ENCODE results near the gene TULP4.

DNA sequence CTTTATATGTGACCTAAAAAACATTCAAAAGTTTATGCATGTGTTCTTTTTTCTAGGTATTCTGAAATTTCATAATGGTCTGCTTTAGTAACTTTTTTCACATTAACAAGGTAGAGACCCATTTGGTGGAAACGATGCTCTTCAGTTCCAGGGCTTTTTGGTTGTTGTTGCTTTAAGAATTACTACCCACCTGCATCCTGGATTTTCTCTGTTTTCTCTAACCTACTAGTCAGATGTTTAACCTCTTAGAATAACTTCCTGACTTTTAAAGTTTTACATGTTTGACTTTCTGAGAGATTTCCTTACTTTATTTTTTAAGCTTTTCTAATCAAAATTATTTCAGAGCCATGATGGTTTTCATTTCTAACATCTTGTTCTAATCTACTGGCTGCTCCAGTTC is 14.9 kb downstream of the TULP4 start:
- TF ChIP-seq SIN3A (conservative IDR thresholded peaks at IDR 0.05 in 1 of 2, IDR thresholded peaks at IDR 0.05 in 1 of 2; ENCODE audit: low read depth in 1 of 2, low read length in 2 of 2), result no peak
- TF ChIP-seq CTCF (IDR thresholded peaks at IDR 0.05; ENCODE audit: control extremely low read depth in 1 of 3, insufficient read depth in 1 of 3, low read depth in 1 of 3, low read length in 3 of 3), result no peak
